ENCODE data around the gene GAST. TPM values are rescaled to one million over a fixed set of nuclear protein-coding genes. Genes with fewer than 3 reads are reported as not detected.

The GAST gene
- not detected in 2 replicates for total RNA-seq

GRCh38 chr17:41711669-41712400 lies at the start of gene GAST:
Gene GAST (plus strand): TSS chr17:41712331. CDS start chr17:41715437, 3,106 bp downstream.

GRCh38 chr17:41688641-41689496 lies 23.3 kb upstream of the GAST start, which contains the start of gene EIF1:
Gene EIF1 (plus strand): TSS chr17:41688885. CDS start chr17:41689039, 154 bp downstream.

GRCh38 chr17:41734139-41734948 lies 22.2 kb downstream of the GAST start, which contains the start of gene HAP1:
Gene HAP1 (minus strand): TSS chr17:41734643. CDS start chr17:41734634, 9 bp downstream.

Other genes with a start within 250 kb of the GAST start
- gene KRT32, start 244.9 kb upstream of the GAST start, total RNA-seq = not detected in 2 replicates
- not detected in 2 replicates for gene KRT35, start 231.2 kb upstream of the GAST start, total RNA-seq
- gene KRT36, start 222.4 kb upstream of the GAST start, total RNA-seq = not detected in 2 replicates
- not detected in 2 replicates for gene KRT13, start 206.7 kb upstream of the GAST start, total RNA-seq
- 9.6 TPM in 1 of 2 replicates, not detected in the other for gene KRT15, start 193.4 kb upstream of the GAST start, total RNA-seq
- 0.72 and 5.7 TPM in 2 replicates for gene KRT19, start 184.0 kb upstream of the GAST start, total RNA-seq
- gene KRT9, start 140.3 kb upstream of the GAST start, total RNA-seq = not detected in 2 replicates
- not detected in 2 replicates for gene KRT14, start 125.4 kb upstream of the GAST start, total RNA-seq
- gene KRT16, start 99.6 kb upstream of the GAST start, total RNA-seq = not detected in 2 replicates
- 0.54 and 0.65 TPM in 2 replicates for gene KRT17, start 87.8 kb upstream of the GAST start, total RNA-seq
- 109 and 140 TPM in 2 replicates for gene EIF1, start 23.4 kb upstream of the GAST start, total RNA-seq
- gene HAP1, start 22.3 kb downstream of the GAST start, total RNA-seq = not detected in 2 replicates
- 54.1 and 57.0 TPM in 2 replicates for gene JUP, start 74.4 kb downstream of the GAST start, total RNA-seq
- 86.3 and 93.0 TPM in 2 replicates for gene P3H4, start 99.6 kb downstream of the GAST start, total RNA-seq
- gene FKBP10, start 100.7 kb downstream of the GAST start, total RNA-seq = 676 and 811 TPM in 2 replicates
- 43.9 and 65.1 TPM in 2 replicates for gene NT5C3B, start 123.9 kb downstream of the GAST start, total RNA-seq
- gene KLHL10, start 125.5 kb downstream of the GAST start, total RNA-seq = not detected in 2 replicates
- 17.1 and 23.3 TPM in 2 replicates for gene KLHL11, start 153.1 kb downstream of the GAST start, total RNA-seq
- gene ACLY, start 206.6 kb downstream of the GAST start, total RNA-seq = 187 and 262 TPM in 2 replicates
- gene ODAD4, start 218.3 kb downstream of the GAST start, total RNA-seq = 0.16 and 0.18 TPM in 2 replicates

Measured in cardiac atrium fibroblast (primary cell).